ENCODE measurements around the gene AKAP13. TPM values are rescaled to one million over a fixed set of nuclear protein-coding genes. Genes with fewer than 3 reads are reported as not detected.

The AKAP13 gene
- total RNA-seq, 4 donors from 2014 or later: 57.3 to 178 (median 81.5) TPM

DNA sequence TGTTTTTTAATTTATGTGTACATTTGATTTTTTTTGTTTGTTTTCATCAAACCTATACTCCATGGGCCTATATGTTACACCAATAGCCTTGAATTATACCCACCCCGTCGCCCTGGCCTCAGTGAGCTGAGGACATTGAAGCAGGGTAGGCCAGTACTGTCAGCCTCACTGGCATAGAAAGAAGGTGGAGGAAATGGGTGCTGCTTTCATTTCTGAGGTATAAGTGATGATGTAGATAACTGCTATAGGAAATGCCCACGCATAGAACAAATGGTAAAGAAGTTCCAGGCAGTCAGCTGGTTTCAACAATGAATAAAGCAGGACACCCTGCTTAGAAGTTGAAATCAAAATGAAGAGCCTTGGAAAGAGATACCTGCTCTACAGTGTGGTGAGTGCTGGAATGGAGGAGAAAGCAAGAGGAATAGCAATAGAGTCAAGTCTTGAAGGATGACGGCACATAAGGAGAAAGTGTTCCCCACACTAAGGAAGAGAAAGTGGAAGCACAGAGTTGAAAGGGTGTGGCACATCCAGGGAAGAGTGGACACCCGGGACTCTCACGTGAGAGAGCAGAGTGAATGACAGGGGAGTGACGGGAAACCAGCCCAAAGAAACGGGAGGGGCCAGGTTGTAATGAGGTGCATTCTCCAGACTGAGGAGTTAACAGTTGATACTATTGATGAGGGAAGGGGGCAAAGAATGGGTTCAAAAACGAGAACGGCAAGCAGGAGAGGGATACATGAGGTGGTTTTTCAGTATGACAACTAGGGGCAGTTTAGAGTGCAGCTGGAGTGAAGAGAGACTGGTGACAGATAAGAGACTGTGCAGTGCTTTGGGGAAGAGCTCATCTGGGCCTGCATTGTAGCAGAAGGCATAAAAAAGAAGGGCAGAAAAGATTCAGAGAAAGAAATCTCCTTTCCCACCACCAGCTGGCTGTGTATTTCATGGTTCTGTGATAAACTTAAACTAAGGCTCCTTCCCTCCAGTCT is 343.9 kb downstream of the AKAP13 start:
- TF ChIP-seq, protein P1, sequence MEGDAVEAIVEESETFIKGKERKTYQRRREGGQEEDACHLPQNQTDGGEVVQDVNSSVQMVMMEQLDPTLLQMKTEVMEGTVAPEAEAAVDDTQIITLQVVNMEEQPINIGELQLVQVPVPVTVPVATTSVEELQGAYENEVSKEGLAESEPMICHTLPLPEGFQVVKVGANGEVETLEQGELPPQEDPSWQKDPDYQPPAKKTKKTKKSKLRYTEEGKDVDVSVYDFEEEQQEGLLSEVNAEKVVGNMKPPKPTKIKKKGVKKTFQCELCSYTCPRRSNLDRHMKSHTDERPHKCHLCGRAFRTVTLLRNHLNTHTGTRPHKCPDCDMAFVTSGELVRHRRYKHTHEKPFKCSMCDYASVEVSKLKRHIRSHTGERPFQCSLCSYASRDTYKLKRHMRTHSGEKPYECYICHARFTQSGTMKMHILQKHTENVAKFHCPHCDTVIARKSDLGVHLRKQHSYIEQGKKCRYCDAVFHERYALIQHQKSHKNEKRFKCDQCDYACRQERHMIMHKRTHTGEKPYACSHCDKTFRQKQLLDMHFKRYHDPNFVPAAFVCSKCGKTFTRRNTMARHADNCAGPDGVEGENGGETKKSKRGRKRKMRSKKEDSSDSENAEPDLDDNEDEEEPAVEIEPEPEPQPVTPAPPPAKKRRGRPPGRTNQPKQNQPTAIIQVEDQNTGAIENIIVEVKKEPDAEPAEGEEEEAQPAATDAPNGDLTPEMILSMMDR (IDR thresholded peaks at IDR 0.05): no peak
- no peak for TF ChIP-seq POLR2A (IDR thresholded peaks at IDR 0.05)
- no peak overlapping the region for H3K4me3 ChIP-seq
- no peaks in the 10 kb centered on the region for H3K27me3 ChIP-seq
- H3K27ac ChIP-seq: peak overlapping the region; percentile 6 to 88 (median 84)
- no peak for DNase-seq
- 60 to 63% methylated on average over 10 of the region's 10 CpGs for WGBS, 2 donors
- peaks cover 0 to 39% (median 25%) of the 10 kb centered on the region in 3 donors for H3K4me1 ChIP-seq
- intact Hi-C loops (cut with DNase I): no loop called here
- H3K36me3 ChIP-seq: peaks cover 29 to 99% (median 41%) of the 10 kb centered on the region in 3 donors
- no peaks in the 10 kb centered on the region for H3K9me3 ChIP-seq

DNA sequence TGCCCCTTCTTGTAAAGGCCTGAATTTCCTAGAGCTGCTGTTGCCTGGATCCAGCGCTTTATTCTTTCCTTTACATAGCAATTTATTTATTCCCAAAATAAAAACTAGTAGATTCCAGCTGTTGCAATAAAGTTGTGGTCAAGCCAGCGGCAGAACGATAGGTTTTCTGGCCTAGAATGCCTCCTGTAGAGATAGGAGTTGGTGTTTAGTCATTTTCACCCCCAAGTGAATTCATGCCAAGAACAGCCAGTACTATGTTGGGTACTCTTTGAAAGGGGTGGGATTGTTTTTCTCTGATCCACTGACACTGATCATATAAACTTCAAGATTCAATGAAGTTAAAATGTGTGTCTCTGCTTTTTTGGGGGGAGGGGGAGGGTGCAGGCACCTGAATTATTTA is 344.6 kb downstream of the AKAP13 start:
- peaks cover 0 to 39% (median 25%) of the 10 kb centered on the region in 3 donors for H3K4me1 ChIP-seq
- H3K36me3 ChIP-seq: peaks cover 22 to 99% (median 36%) of the 10 kb centered on the region in 3 donors
- no peaks in the 10 kb centered on the region for H3K27me3 ChIP-seq
- no peak overlapping the region for H3K4me3 ChIP-seq
- 89 to 92% methylated on average over 3 of the region's 3 CpGs for WGBS, 2 donors
- no peak for DNase-seq
- intact Hi-C loops (cut with DNase I): no loop called here
- H3K27ac ChIP-seq: peak overlapping the region; percentile 6 to 88 (median 84)
- TF ChIP-seq POLR2A (IDR thresholded peaks at IDR 0.05): no peak
- TF ChIP-seq, protein P1 (IDR thresholded peaks at IDR 0.05): no peak
- H3K9me3 ChIP-seq: no peaks in the 10 kb centered on the region

DNA sequence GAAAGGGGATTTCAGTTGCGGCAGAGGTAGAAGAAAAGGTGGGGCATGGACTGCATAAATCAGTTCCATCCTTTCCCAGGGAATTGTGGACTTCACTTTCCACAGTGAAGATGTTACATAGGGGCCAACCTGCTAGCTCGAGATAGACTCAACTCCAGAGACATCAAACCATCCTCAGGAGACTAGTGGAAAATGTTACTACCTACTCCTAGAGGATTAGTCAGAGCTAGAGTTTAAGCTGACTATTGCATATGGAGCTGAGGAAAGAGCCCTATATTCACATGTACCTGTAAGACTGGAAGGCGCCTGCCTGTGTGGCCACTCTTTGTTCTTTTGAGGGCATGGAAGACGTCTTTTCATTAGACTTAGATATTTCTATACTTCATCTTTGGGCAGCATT is 345.2 kb downstream of the AKAP13 start:
- intact Hi-C loops (cut with DNase I): no loop called here
- Histone ChIP-seq H3K4me3 (no peak overlapping the region), H3K4me1 (peaks cover 0 to 40% (median 27%) of the 10 kb centered on the region in 3 donors), H3K36me3 (peaks cover 22 to 97% (median 35%) of the 10 kb centered on the region in 3 donors), H3K27ac (peak overlapping the region; percentile 21 to 88 (median 84)), H3K9me3 (no peaks in the 10 kb centered on the region), H3K27me3 (no peaks in the 10 kb centered on the region)
- no peak for TF ChIP-seq POLR2A (IDR thresholded peaks at IDR 0.05)
- TF ChIP-seq, protein P1 (IDR thresholded peaks at IDR 0.05): no peak
- no peak for DNase-seq
- WGBS, 2 donors: 82 to 86% methylated on average over 4 of the region's 4 CpGs

DNA sequence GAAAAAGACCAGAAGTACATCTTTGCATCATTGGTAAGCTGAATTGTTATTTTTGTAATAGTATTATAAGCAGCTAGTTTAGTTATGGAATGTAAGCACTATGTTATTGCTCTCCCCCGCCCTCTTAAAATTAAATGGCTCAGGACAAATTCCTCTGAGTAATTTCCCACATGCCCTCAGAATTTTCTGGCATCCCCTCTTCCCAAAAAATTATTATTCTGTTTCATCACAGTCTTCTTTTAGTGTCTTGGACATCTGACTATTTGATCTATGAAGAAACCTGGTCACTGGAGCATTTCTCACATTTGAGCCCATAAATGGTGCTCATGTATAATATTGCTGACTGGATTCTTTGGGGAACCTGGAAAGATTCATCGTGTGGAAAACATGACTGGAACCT is 346.1 kb downstream of the AKAP13 start:
- no peaks in the 10 kb centered on the region for H3K9me3 ChIP-seq
- no peak overlapping the region for H3K4me3 ChIP-seq
- H3K27me3 ChIP-seq: no peaks in the 10 kb centered on the region
- H3K27ac ChIP-seq: peak overlapping the region; percentile 3 to 88 (median 84)
- H3K36me3 ChIP-seq: peaks cover 22 to 97% (median 32%) of the 10 kb centered on the region in 3 donors
- TF ChIP-seq POLR2A (IDR thresholded peaks at IDR 0.05): no peak
- TF ChIP-seq, protein P1 (IDR thresholded peaks at IDR 0.05): no peak
- H3K4me1 ChIP-seq: peaks cover 0 to 43% (median 30%) of the 10 kb centered on the region in 3 donors
- DNase-seq: no peak
- intact Hi-C loops (cut with DNase I): no loop called here
- whole genome bisulfite sequencing, 2 donors: 74 to 83% methylated on average over 2 of the region's 2 CpGs

DNA sequence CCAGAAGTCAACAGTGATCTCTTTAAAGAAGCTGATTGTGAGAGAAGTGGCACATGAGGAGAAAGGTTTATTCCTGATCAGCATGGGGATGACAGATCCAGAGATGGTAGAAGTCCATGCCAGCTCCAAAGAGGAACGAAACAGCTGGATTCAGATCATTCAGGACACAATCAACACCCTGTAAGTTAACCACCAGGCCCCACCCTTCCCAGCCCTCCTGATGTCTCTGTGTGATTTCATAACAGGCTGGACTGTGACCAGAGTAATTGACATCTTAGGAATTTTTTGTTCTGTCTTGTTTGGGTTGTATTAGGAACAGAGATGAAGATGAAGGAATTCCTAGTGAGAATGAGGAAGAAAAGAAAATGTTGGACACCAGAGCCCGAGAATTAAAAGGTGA is 346.7 kb downstream of the AKAP13 start:
- TF ChIP-seq POLR2A (IDR thresholded peaks at IDR 0.05): no peak
- TF ChIP-seq, protein P1 (IDR thresholded peaks at IDR 0.05): no peak
- Histone ChIP-seq H3K4me3 (no peak overlapping the region), H3K36me3 (peaks cover 26 to 97% (median 32%) of the 10 kb centered on the region in 3 donors), H3K27me3 (no peaks in the 10 kb centered on the region), H3K4me1 (peaks cover 0 to 43% (median 30%) of the 10 kb centered on the region in 3 donors), H3K9me3 (no peaks in the 10 kb centered on the region), H3K27ac (peak overlapping the region; percentile 3 to 88 (median 84))
- WGBS, 2 donors: 52 to 57% methylated on average over 1 to 2 of the region's 2 CpGs
- intact Hi-C loops (cut with DNase I): no loop called here
- DNase-seq: no peak

Data from esophagus squamous epithelium (tissue), 5 donors.